ENCODE data around the gene RAD51AP1. TPM values are rescaled to one million over a fixed set of nuclear protein-coding genes. Genes with fewer than 3 reads are reported as not detected.

Gene RAD51AP1
- total and polyA plus RNA-seq, 2 of the 8 experiments (the other 6 are each of a cell fraction or from before 2014, with no cell fraction given), result 29.7 to 48.3 TPM

GRCh38 chr12:4579305-4580102 lies 40.8 kb downstream of the RAD51AP1 start:
- no peaks in the 10 kb centered on the region for H4K20me1 ChIP-seq (replicated peaks in 1 of 2; ENCODE audit: control insufficient read depth in 1 of 2, insufficient read depth in 2 of 2, low read length in 2 of 2)
- H3K4me1 ChIP-seq (replicated peaks in 1 of 4; ENCODE audit: control insufficient read depth in 3 of 4, insufficient read depth in 4 of 4, low read length in 3 of 4), result peaks cover 0 to 10% (median 2%) of the 10 kb centered on the region in 4 experiments; a peak in 3 of 7 replicates
- no peak overlapping the region for H4K5ac ChIP-seq (ENCODE audit: insufficient read length, low read depth, low read length)
- ChIA-PET POLR2A (ENCODE audit: partially characterized antibody) (interaction anchor here (1.3 kb wide), 1 partner anchor 69 kb away, joined by 5 read pairs; the partner anchor contains the start of genes AKAP3 and NDUFA9), CTCF (ENCODE audit: partially characterized antibody) (interaction anchor here (0.7 to 2.5 kb wide), 21 partner anchors 8 to 413 kb away, joined by 3 to 18 read pairs (median 4); partner anchors contain the start of genes DYRK4 and GALNT8)
- H2BK12ac ChIP-seq (ENCODE audit: low read depth, low read length), result no peak overlapping the region
- H2BK20ac ChIP-seq (ENCODE audit: low read length), result no peak overlapping the region
- H3K9ac ChIP-seq (replicated peaks in 1 of 4; ENCODE audit: extremely low read depth in 1 of 4, low read depth in 3 of 4, low read length in 3 of 4), result no peak overlapping the region
- no peaks in the 10 kb centered on the region for H3K79me1 ChIP-seq (ENCODE audit: low read depth, low read length)
- no peak overlapping the region for H2AK5ac ChIP-seq (ENCODE audit: low read depth, low read length)
- H2BK5ac ChIP-seq (ENCODE audit: low read depth, low read length), result no peak overlapping the region
- no peak for TF ChIP-seq NRF1 (IDR thresholded peaks at IDR 0.05; ENCODE audit: low read depth, low read length)
- TF ChIP-seq, protein P1, sequence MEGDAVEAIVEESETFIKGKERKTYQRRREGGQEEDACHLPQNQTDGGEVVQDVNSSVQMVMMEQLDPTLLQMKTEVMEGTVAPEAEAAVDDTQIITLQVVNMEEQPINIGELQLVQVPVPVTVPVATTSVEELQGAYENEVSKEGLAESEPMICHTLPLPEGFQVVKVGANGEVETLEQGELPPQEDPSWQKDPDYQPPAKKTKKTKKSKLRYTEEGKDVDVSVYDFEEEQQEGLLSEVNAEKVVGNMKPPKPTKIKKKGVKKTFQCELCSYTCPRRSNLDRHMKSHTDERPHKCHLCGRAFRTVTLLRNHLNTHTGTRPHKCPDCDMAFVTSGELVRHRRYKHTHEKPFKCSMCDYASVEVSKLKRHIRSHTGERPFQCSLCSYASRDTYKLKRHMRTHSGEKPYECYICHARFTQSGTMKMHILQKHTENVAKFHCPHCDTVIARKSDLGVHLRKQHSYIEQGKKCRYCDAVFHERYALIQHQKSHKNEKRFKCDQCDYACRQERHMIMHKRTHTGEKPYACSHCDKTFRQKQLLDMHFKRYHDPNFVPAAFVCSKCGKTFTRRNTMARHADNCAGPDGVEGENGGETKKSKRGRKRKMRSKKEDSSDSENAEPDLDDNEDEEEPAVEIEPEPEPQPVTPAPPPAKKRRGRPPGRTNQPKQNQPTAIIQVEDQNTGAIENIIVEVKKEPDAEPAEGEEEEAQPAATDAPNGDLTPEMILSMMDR (IDR thresholded peaks at IDR 0.05; ENCODE audit: control extremely low read depth in 1 of 3, insufficient read depth in 1 of 3, low read depth in 1 of 3, low read length in 3 of 3), result peak; percentile 29 to 63 (median 51)
- peak; percentile 72 to 84 for TF ChIP-seq RAD21 (IDR thresholded peaks at IDR 0.05 in 1 of 2, conservative IDR thresholded peaks at IDR 0.05 in 1 of 2; ENCODE audit: low read depth in 2 of 2, low read length in 2 of 2)
- TF ChIP-seq CHD1 (IDR thresholded peaks at IDR 0.05; ENCODE audit: low read depth, low read length), result no peak
- TF ChIP-seq MAX (IDR thresholded peaks at IDR 0.05), result no peak
- no peak overlapping the region for H3K18ac ChIP-seq (ENCODE audit: extremely low read depth, low read length)
- no peak overlapping the region for H2AFZ ChIP-seq (ENCODE audit: low read length)
- 83% methylated on average over 8 of the region's 8 CpGs; no CpG with 5 or more reads in 1 of the 2 experiments for WGBS, 2 experiments (ENCODE audit: extremely low coverage in 1 of 2, insufficient coverage in 1 of 2, insufficient read length in 1 of 2, insufficient replicate concordance in 2 of 2, low coverage in 1 of 2, low lambda C conversion rate in 2 of 2, missing lambda C conversion rate in 1 of 2)
- no peak overlapping the region for H3K4ac ChIP-seq (replicated peaks; ENCODE audit: insufficient read length, low read depth, low read length)
- H3K79me2 ChIP-seq (ENCODE audit: control insufficient read depth in 1 of 2, insufficient read depth in 2 of 2, low read length in 2 of 2), result no peaks in the 10 kb centered on the region
- H3K36me3 ChIP-seq (ENCODE audit: control insufficient read depth in 2 of 4, insufficient read depth in 4 of 4, low read length in 3 of 4), result no peaks in the 10 kb centered on the region
- FAIRE-seq, result peak; percentile 65
- H3K4me2 ChIP-seq (ENCODE audit: insufficient read depth in 1 of 2, low read depth in 2 of 2, low read length in 2 of 2), result no peak overlapping the region
- no peaks in the 10 kb centered on the region for H3K9me3 ChIP-seq (ENCODE audit: insufficient read depth in 2 of 2, low read depth in 1 of 2, low read length in 1 of 2)
- H3K56ac ChIP-seq (replicated peaks; ENCODE audit: insufficient read length, low read depth, low read length), result no peak overlapping the region
- no peak overlapping the region for H2BK120ac ChIP-seq (replicated peaks; ENCODE audit: low read depth, low read length)
- no peaks in the 10 kb centered on the region for H3K27me3 ChIP-seq (replicated peaks in 1 of 4; ENCODE audit: control insufficient read depth in 3 of 4, extremely low read depth in 1 of 4, insufficient read depth in 3 of 4, low read length in 3 of 4)
- no peaks in the 10 kb centered on the region for H3K23me2 ChIP-seq (ENCODE audit: low read depth, low read length)
- H3K27ac ChIP-seq (ENCODE audit: low read depth, low read length), result no peak overlapping the region
- H4K8ac ChIP-seq (ENCODE audit: extremely low read depth, insufficient read depth, low read length), result no peak overlapping the region
- H3K23ac ChIP-seq (ENCODE audit: insufficient read length), result no peak overlapping the region
- DNase-seq (ENCODE audit: low read depth in 1 of 2, low spot score in 2 of 2), result no peak
- no peak overlapping the region for H2BK15ac ChIP-seq (ENCODE audit: low read length)
- no peak overlapping the region for H3K14ac ChIP-seq (ENCODE audit: insufficient read length)
- no peak overlapping the region for H3K4me3 ChIP-seq (ENCODE audit: extremely low read depth in 1 of 4, insufficient read depth in 2 of 4, low read depth in 3 of 4, low read length in 4 of 4)
- no peak overlapping the region for H4K91ac ChIP-seq (replicated peaks; ENCODE audit: insufficient read length, low read length)
